ENCODE results near the gene SLC8A1. TPM values are rescaled to one million over a fixed set of nuclear protein-coding genes. Genes with fewer than 3 reads are reported as not detected.

Gene SLC8A1
- total and polyA plus RNA-seq, 2 of the 13 experiments (the other 11 are each of a cell fraction or from before 2014, with no cell fraction given): not detected

- FAIRE-seq (no peak), ATAC-seq (no peak), DNase-seq (ENCODE audit: low spot score) (no peak)
- Histone ChIP-seq H3K4me3 (replicated peaks in 1 of 3; ENCODE audit: insufficient read depth in 1 of 3, low read depth in 2 of 3, low read length in 3 of 3) (no peak overlapping the region), H3K9me3 (ENCODE audit: low read length) (no peaks in the 10 kb centered on the region), H3K36me3 (replicated peaks in 1 of 2; ENCODE audit: control insufficient read depth in 1 of 2, insufficient read depth in 2 of 2, low read length in 2 of 2) (no peaks in the 10 kb centered on the region), H3K27me3 (ENCODE audit: control insufficient read depth in 1 of 2, insufficient read depth in 2 of 2, low read length in 2 of 2) (no peaks in the 10 kb centered on the region), H3K79me2 (ENCODE audit: insufficient read depth, low read length) (no peaks in the 10 kb centered on the region), H3K9ac (ENCODE audit: insufficient read depth, low read depth, low read length) (no peak overlapping the region), H3K4me2 (ENCODE audit: low read depth, low read length) (no peak overlapping the region), H3K4me1 (ENCODE audit: insufficient read depth, low read length) (no peaks in the 10 kb centered on the region), H2AFZ (ENCODE audit: low read length) (no peak overlapping the region), H4K20me1 (ENCODE audit: insufficient read depth, low read length) (no peaks in the 10 kb centered on the region), H3K27ac (ENCODE audit: extremely low read length, insufficient read depth, low read length) (no peak overlapping the region)
- no TSS peak for BruUV-seq (replicated peaks)
- no peak for TF ChIP-seq ZNF263 (CRISPR knock-in tag; IDR thresholded peaks at IDR 0.05)
- in situ Hi-C loops (cut with HindIII; ENCODE audit: extremely low pct_ligation_motif_present, low pct_unique_long_range_greater_than_20kb) (no loop called here), intact Hi-C loops (cut with micrococcal nuclease; ENCODE audit: unreplicated experiment) (no loop called here)
- 4% methylated on average over 3 of the region's 3 CpGs for WGBS (ENCODE audit: low lambda C conversion rate)
- ChIA-PET CTCF (ENCODE audit: low intra/inter-chr PET ratio, low total read pairs) (no interaction called here), POLR2A (no interaction called here)
Measured at GRCh38 chr2:40330096-40330495, 121.8 kb downstream of the SLC8A1 start.

- H3K9ac ChIP-seq (ENCODE audit: insufficient read depth, low read depth, low read length): no peak overlapping the region
- TF ChIP-seq LRRFIP1 (CRISPR knock-in tag; conservative IDR thresholded peaks at IDR 0.05) (no peak), SATB2 (CRISPR knock-in tag; IDR thresholded peaks at IDR 0.05) (no peak), AHDC1 (CRISPR knock-in tag; IDR thresholded peaks at IDR 0.05; ENCODE audit: borderline replicate concordance) (no peak), ZNF33A (CRISPR knock-in tag; IDR thresholded peaks at IDR 0.05; ENCODE audit: borderline replicate concordance) (no peak)
- intact Hi-C loops (cut with micrococcal nuclease; ENCODE audit: unreplicated experiment): no loop called here
- in situ Hi-C loops (cut with HindIII; ENCODE audit: extremely low pct_ligation_motif_present, low pct_unique_long_range_greater_than_20kb): no loop called here
- no peaks in the 10 kb centered on the region for H3K9me3 ChIP-seq (ENCODE audit: low read length)
- no peaks in the 10 kb centered on the region for H3K79me2 ChIP-seq (ENCODE audit: insufficient read depth, low read length)
- BruUV-seq (replicated peaks): no TSS peak
- no peaks in the 10 kb centered on the region for H3K36me3 ChIP-seq (replicated peaks in 1 of 2; ENCODE audit: control insufficient read depth in 1 of 2, insufficient read depth in 2 of 2, low read length in 2 of 2)
- H3K27ac ChIP-seq (ENCODE audit: extremely low read length, insufficient read depth, low read length): no peak overlapping the region
- no peak overlapping the region for H3K4me3 ChIP-seq (replicated peaks in 1 of 3; ENCODE audit: insufficient read depth in 1 of 3, low read depth in 2 of 3, low read length in 3 of 3)
- no peak for ATAC-seq
- no peaks in the 10 kb centered on the region for H4K20me1 ChIP-seq (ENCODE audit: insufficient read depth, low read length)
- ChIA-PET POLR2A (no interaction called here), CTCF (ENCODE audit: low intra/inter-chr PET ratio, low total read pairs) (no interaction called here)
- WGBS (ENCODE audit: low lambda C conversion rate): 4% methylated on average over 1 of the region's 1 CpG
- DNase-seq (ENCODE audit: low spot score): no peak
- no peaks in the 10 kb centered on the region for H3K27me3 ChIP-seq (ENCODE audit: control insufficient read depth in 1 of 2, insufficient read depth in 2 of 2, low read length in 2 of 2)
- no peak overlapping the region for H3K4me2 ChIP-seq (ENCODE audit: low read depth, low read length)
- no peaks in the 10 kb centered on the region for H3K4me1 ChIP-seq (ENCODE audit: insufficient read depth, low read length)
- FAIRE-seq: no peak
- no peak overlapping the region for H2AFZ ChIP-seq (ENCODE audit: low read length)
Measured at GRCh38 chr2:40329739-40330030, 122.2 kb downstream of the SLC8A1 start.
